SJCRH30 (cell line): ENCODE measurements around the gene UQCC2. TPM values are rescaled to one million over a fixed set of nuclear protein-coding genes. Genes with fewer than 3 reads are reported as not detected.

Experiments
- DNase-seq, 2 experiments: peaks; one replicate each; pipeline ENCODE4 v3.0.0-alpha.2; 2015 to 2020
- H3K27ac ChIP-seq: fragments of 250-450 bp; sonication (Bioruptor Pico); 2 replicates; pipeline ENCODE4 v1.5.1; 2020; ENCODE audit warnings: mild to moderate bottlenecking, moderate library complexity
- H3K27me3 ChIP-seq: fragments of 250-450 bp; sonication (Bioruptor Pico); 2 replicates; pipeline ENCODE4 v1.5.1; 2020; ENCODE audit warnings: mild to moderate bottlenecking, moderate library complexity
- H3K36me3 ChIP-seq: fragments of 250-450 bp; sonication (Bioruptor Pico); 2 replicates; pipeline ENCODE4 v1.5.1; 2020; ENCODE audit warnings: mild to moderate bottlenecking, moderate library complexity
- H3K4me1 ChIP-seq: fragments of 250-450 bp; sonication (Bioruptor Pico); 2 replicates; pipeline ENCODE4 v1.5.1; 2020; ENCODE audit warnings: mild to moderate bottlenecking, moderate library complexity
- H3K4me3 ChIP-seq: fragments of 250-450 bp; sonication (Bioruptor Pico); 2 replicates; pipeline ENCODE4 v1.5.1; 2020; ENCODE audit warnings: mild to moderate bottlenecking, moderate library complexity
- H3K9me3 ChIP-seq: fragments of 250-450 bp; sonication (Bioruptor Pico); replicated peaks from 2 replicates; pipeline ENCODE4 v1.5.1; 2020; ENCODE audit warnings: mild to moderate bottlenecking, moderate library complexity
- total RNA-seq: library from RNA; depleted of rRNA; stranded (reverse); fragments of >200 nt; shearing (Covaris generic); gene quantifications from 2 replicates; pipeline ENCODE4 v1.2.3, GENCODE V29; 2014

The UQCC2 gene
- total RNA-seq, 1 experiment from 2014 or later, result 30.7 TPM

DNA sequence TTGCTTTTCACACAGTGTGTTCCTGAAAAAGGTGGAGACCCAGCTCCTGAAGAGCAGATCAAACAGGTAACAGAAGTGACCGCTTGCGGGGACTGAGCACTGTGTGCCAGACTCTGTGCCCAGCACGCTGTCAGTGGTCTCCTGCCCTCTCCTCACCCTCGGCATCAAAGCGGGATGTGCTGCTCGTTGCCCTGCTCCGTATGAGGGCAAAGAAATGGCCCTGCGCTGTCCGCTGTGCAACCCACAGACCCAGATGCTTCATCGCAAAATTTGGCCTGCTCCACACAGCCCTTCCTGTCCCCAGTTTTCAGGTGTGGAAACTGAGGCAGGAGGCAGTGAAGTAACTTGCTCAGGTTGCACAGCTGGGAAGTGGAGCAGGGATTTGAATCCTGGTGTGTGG is 13.7 kb downstream of the UQCC2 start:
- Histone ChIP-seq H3K4me3 (no peak overlapping the region), H3K9me3 (no peaks in the 10 kb centered on the region), H3K36me3 (peaks cover 9% of the 10 kb centered on the region; the same call in 1 of the 2 replicates), H3K27ac (no peak overlapping the region), H3K4me1 (peaks cover 45% of the 10 kb centered on the region), H3K27me3 (no peaks in the 10 kb centered on the region)
- DNase-seq, result no peak

DNA sequence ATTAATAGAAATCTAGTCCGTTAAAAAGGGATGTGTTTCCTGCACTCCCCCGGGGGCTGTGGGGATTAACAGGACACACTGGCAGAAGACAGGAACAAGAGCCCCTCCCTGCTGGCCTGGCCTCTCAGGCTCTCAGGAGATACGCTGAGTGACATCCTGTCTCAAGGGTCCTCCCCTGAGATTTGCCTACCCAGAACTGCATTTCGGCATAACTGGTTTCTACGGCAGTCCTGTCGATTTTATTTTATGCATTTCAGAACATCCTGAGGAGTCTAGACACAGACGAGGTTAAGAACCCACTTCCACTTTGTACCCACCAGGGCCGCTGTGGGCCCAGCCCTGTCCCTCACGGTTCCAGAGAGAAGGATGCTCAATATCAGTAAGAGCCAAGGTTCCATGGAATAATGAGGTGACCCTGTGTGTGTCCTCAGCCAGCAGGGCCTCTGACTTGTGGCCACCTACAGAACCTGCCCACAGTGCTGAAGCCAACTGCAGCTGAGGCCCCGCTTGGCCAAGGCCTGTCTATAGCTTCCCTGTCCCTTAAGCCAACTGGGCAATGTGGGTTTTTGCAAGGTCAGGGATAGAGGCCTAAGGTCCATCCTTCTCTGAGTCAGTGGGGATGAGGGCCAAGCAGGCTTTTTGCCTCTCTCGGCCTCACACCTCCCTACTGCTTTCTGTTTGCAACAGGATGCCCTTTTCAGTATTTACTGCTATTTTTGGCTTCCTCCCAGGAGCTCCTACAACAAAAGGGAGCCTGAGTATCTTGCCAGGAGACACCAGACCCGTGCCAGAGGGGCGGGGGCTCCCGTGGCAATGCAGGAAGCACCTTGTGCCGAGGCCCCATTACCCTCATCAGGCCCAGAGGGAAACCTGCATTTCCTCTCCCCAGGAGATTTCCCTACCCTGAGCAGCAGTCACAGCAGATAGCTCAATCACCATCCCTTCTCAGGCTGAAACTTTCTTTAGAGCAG is 14.7 kb downstream of the UQCC2 start:
- peak; percentile 30 to 60 for DNase-seq
- Histone ChIP-seq H3K4me3 (no peak overlapping the region), H3K27ac (no peak overlapping the region), H3K36me3 (peaks cover 9% of the 10 kb centered on the region; the same call in 1 of the 2 replicates), H3K9me3 (no peaks in the 10 kb centered on the region), H3K4me1 (peaks cover 56% of the 10 kb centered on the region), H3K27me3 (no peaks in the 10 kb centered on the region)

DNA sequence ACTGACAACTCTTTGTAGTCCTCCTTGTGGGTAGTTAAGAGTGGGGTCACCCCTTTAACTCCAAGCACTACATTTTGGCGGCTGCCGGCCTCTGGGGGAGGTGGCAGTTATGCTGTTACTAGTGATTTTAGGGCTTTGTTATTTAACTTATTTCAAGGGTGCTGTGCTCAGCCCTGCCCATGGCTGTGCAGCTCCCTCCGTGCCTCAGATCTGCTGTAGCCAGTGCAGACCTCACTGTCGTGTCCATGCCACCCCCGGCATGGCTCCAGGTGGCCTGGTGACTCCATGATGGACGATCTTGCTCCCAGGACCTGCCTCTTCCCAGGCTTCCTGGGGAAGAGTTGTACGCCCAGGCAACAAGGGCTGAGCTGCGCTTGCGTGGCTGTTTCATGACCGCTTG is 15.4 kb downstream of the UQCC2 start:
- no peak overlapping the region for H3K27ac ChIP-seq
- peaks cover 60% of the 10 kb centered on the region for H3K4me1 ChIP-seq
- peaks cover 8% of the 10 kb centered on the region; the same call in 1 of the 2 replicates for H3K36me3 ChIP-seq
- no peak for DNase-seq
- no peaks in the 10 kb centered on the region for H3K27me3 ChIP-seq
- H3K4me3 ChIP-seq, result no peak overlapping the region
- H3K9me3 ChIP-seq, result no peaks in the 10 kb centered on the region

DNA sequence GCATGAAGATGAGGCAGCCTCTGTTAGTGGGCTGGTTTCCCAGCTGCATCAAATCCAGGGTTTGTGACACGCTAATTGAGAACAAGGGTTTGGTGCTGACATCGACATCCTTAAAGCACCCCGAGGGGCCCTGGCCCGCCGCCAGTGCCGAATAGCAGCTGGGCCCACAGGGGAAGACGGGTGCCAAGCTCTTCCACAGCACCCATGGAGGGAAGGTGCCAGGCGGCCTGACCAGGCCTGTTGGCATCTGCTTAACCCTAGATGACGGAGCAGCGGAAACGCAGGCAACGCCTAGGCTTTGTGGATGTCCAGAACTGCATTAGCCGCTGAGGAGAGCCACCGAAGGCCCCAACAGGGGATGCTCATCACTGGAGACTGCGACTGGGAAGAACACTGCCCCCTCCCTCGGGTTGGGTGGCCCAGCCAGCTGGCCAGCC is 16.0 kb downstream of the UQCC2 start:
- H3K4me1 ChIP-seq, result peaks cover 60% of the 10 kb centered on the region
- H3K36me3 ChIP-seq, result peaks cover 5% of the 10 kb centered on the region; the same call in 1 of the 2 replicates
- peak overlapping the region; percentile 87 for H3K27ac ChIP-seq
- DNase-seq, result peak; percentile 31 to 54
- no peaks in the 10 kb centered on the region for H3K27me3 ChIP-seq
- H3K4me3 ChIP-seq, result no peak overlapping the region
- no peaks in the 10 kb centered on the region for H3K9me3 ChIP-seq

DNA sequence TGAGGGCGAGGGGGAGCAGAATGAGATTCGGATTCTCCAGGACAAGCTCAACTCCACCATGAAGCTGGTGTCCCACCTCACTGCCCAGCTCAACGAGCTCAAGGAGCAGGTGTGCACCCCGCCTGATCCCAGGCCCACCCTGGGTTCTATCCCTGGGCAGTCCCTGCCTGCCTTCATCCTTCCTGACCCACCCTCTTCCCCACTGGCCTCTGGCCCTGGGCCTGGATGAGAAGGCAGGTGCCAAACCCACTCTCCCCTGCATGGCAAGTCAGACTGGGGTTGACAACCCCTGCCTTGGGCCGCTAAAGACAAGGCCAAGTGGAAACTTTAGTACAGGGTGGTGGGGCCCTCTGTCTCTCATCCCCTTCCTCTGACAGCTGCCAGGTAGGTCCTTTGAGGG is 16.5 kb downstream of the UQCC2 start:
- peaks cover 60% of the 10 kb centered on the region for H3K4me1 ChIP-seq
- H3K36me3 ChIP-seq, result peaks cover 5% of the 10 kb centered on the region; the same call in 1 of the 2 replicates

DNA sequence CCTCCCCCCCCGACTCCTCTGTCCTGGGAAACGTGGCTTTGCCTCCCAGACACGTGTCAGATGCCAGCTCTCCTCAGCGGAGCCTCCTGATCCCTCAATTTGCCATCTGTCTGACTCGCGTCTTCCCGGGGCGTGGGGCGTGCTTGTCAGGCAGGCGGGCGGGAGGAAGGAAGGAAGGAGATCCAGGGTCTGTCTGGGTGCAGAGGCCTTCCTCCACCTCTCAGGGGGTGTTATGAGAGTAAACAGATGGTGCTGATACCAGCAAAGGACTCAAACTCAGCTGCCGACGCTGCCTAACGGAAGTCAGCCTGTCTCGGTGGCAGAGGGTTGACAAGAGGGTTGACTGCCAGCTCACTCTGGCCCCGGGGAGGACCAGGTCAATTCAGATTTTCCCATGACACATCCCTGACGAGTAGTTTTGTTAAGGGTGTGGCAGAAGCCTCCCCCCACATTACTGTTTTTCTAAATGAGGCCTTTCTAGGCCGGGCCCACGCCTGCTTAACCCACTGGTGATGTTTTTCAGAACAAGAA is 17.0 kb downstream of the UQCC2 start:
- peak; percentile 80 to 84 for DNase-seq
- H3K27ac ChIP-seq, result peak overlapping the region; percentile 87
- no peak overlapping the region for H3K4me3 ChIP-seq
- no peaks in the 10 kb centered on the region for H3K27me3 ChIP-seq
- H3K9me3 ChIP-seq, result no peaks in the 10 kb centered on the region
- peaks cover 5% of the 10 kb centered on the region; the same call in 1 of the 2 replicates for H3K36me3 ChIP-seq
- peaks cover 60% of the 10 kb centered on the region for H3K4me1 ChIP-seq

More for the DNA sequence above, 16.5 kb downstream of the UQCC2 start:
- Histone ChIP-seq H3K9me3 (no peaks in the 10 kb centered on the region), H3K27me3 (no peaks in the 10 kb centered on the region), H3K4me3 (no peak overlapping the region), H3K27ac (peak overlapping the region; percentile 87)
- no peak for DNase-seq

DNA sequence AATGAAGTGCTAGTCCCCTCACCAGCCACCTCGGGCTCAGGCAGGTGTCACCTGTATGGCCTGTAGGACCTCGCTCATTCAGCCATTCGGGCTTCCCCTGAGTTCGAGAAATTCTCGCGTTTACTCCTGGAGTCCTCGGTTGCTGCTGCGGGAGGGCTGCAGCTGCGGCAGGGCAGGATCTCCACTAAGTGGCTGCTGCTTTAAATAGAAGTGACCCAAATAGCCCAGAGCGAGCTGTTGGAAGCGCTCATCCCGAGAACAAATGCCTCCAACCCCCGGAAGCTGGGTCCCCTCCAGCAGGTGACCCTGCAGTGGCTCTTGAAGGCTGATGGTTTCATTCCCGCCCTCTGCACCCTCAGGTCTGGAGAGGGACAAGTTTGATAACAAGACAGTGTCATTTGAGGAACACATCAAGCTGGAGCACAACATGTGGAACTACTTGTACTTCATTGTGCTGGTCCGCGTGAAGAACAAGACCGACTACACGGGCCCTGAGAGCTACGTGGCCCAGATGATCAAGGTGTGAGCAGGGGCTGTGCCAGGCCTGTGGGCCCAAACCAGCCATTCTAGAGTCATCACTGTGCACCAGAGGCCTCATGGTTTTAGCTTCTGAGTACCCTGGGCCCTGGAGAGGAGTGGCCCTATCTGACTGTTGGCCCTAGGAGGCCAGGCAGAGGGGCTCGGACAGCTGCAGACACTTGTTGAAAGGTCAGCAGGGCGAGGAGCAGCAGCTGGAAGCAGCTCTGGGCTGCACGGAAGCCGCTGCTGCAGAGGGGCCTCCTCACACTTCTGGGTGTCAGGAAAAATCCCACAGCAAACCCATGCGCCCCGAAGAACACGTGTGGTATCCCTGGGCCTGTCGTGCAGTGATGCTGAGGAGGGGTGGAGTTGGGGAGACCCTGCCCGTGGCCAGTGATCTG is 18.1 kb downstream of the UQCC2 start:
- DNase-seq, result peak; percentile 85 to 87
- peaks cover 60% of the 10 kb centered on the region for H3K4me1 ChIP-seq
- peaks cover 5% of the 10 kb centered on the region; the same call in 1 of the 2 replicates for H3K36me3 ChIP-seq
- no peak overlapping the region for H3K4me3 ChIP-seq
- H3K9me3 ChIP-seq, result no peaks in the 10 kb centered on the region
- peak overlapping the region; percentile 87 for H3K27ac ChIP-seq
- H3K27me3 ChIP-seq, result no peaks in the 10 kb centered on the region

DNA sequence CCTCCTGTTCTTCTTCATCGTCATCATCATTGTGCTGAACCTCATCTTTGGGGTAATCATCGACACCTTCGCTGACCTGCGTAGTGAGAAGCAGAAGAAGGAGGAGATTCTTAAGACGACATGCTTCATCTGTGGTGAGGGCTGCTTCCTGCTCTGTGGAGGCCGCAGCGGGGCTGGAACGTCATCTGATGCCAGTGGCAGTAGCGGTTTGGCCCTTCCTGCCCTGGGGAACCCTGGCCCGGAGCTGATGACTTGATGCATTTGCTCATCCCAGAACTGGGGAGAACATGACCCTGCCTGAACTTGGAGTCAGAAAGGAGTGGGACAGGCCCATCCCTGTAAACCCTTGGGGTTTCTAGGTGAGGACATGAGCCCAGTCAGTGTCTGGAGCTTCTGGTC is 18.7 kb downstream of the UQCC2 start:
- H3K9me3 ChIP-seq, result no peaks in the 10 kb centered on the region
- no peak overlapping the region for H3K4me3 ChIP-seq
- H3K4me1 ChIP-seq, result peaks cover 60% of the 10 kb centered on the region
- H3K27ac ChIP-seq, result no peak overlapping the region
- DNase-seq, result no peak
- no peaks in the 10 kb centered on the region for H3K27me3 ChIP-seq
- peaks cover 5% of the 10 kb centered on the region; the same call in 1 of the 2 replicates for H3K36me3 ChIP-seq

DNA sequence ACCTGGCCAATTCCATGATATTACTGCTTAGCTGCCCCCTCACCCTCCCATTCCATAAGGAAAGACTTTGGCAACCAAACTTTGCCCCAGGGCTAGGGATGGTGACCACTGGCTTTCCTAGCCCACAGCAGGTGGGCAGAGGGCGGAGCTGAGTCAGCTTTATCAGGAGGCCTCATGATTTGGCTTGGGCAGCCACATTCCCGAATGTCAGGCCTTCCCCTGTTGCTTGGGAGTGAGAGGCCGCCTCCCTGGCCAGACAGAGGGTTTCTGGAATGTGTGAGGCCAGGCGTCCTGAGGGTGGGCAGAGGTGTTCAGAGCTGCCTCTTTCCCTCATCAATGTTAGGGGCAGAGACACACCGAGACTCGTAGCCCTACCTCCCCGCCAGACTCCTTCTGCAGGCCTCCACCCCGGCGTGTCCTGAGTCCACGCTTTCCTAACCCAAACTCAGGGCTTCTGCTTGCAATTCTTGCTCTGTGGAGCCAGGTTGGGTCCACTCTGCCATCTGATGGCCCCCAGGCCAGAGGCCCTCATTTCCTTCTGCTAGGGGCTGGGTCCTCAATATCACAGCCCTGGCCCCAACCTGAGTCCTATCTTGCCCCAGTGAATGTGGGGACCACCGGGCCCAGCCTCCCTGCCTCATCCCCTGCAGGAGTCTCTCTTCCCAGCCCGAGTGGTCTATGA is 19.3 kb downstream of the UQCC2 start:
- Histone ChIP-seq H3K27ac (no peak overlapping the region), H3K27me3 (no peaks in the 10 kb centered on the region), H3K4me3 (no peak overlapping the region), H3K36me3 (peaks cover 5% of the 10 kb centered on the region; the same call in 1 of the 2 replicates), H3K9me3 (no peaks in the 10 kb centered on the region), H3K4me1 (peaks cover 56% of the 10 kb centered on the region)
- peak; percentile 48 to 57 for DNase-seq

DNA sequence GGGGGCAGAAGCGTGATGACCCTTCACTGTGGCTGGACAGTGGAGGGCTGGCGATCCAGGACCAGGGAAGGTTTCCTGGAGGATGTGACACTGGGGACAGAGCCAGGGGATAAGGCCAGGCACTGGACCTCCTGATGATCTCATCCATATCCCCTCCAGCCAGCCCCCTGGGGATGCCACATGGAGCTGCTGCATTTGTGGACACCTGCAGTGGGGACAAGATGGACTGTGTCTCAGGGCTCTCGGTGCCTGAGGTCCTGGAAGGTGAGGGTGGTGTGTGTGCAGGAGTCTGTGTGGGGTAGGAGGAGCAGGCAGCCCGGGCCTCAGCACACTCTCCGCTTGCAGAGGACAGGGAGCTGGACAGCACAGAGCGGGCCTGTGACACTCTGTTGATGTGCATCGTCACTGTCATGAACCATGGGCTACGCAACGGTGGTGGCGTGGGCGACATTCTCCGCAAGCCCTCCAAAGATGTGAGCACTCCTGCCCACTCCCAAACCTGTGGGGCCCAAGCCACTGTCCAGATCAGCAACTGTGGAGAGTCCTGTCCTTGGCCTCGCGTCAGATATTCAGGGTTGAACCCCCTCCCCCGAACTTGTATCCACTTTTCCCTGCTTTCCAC is 19.9 kb downstream of the UQCC2 start:
- H3K27ac ChIP-seq, result no peak overlapping the region
- peaks cover 2% of the 10 kb centered on the region; the same call in 1 of the 2 replicates for H3K36me3 ChIP-seq
- H3K9me3 ChIP-seq, result no peaks in the 10 kb centered on the region
- no peaks in the 10 kb centered on the region for H3K27me3 ChIP-seq
- peaks cover 50% of the 10 kb centered on the region for H3K4me1 ChIP-seq
- no peak for DNase-seq
- no peak overlapping the region for H3K4me3 ChIP-seq

DNA sequence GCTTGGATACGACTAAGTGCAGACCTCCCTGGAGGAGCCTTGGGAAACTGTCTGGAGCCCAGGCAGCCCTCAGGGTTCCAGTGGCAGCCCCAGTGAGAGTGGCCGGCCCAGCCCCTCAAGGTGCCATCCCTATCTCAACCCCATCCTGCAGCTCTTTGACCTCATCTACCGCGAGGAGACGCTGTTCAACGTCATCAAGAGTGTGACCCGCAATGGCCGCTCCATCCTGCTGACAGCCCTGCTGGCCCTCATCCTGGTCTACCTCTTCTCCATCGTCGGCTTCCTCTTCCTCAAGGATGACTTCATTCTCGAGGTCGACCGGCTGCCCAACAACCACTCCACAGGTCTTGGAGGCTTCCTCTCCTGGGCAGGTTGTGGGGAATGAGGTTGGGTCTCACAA is 20.7 kb downstream of the UQCC2 start:
- Histone ChIP-seq H3K27ac (no peak overlapping the region), H3K27me3 (no peaks in the 10 kb centered on the region), H3K9me3 (no peaks in the 10 kb centered on the region), H3K36me3 (no peaks in the 10 kb centered on the region), H3K4me1 (peaks cover 44% of the 10 kb centered on the region), H3K4me3 (no peak overlapping the region)
- no peak for DNase-seq

DNA sequence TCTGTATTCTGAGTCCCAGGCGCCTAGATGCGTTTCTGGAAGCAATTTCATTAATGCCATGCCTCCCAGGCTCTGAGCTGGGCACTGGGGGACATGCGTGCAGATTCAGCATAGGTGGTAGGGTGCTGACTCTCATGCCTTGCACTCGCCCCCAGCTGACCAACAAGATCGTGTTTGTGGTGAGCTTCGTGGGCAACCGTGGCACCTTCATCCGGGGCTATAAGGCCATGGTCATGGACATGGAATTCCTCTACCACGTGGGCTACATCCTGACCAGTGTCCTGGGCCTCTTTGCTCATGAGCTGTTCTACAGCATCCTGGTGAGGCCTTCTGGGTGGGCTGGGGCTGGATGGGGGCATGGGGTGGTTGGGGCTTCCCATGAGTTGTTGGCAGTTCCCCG is 21.6 kb downstream of the UQCC2 start:
- H3K36me3 ChIP-seq, result no peaks in the 10 kb centered on the region
- peaks cover 35% of the 10 kb centered on the region for H3K4me1 ChIP-seq
- no peak overlapping the region for H3K27ac ChIP-seq
- no peak overlapping the region for H3K4me3 ChIP-seq
- no peak for DNase-seq
- no peaks in the 10 kb centered on the region for H3K27me3 ChIP-seq
- H3K9me3 ChIP-seq, result no peaks in the 10 kb centered on the region

DNA sequence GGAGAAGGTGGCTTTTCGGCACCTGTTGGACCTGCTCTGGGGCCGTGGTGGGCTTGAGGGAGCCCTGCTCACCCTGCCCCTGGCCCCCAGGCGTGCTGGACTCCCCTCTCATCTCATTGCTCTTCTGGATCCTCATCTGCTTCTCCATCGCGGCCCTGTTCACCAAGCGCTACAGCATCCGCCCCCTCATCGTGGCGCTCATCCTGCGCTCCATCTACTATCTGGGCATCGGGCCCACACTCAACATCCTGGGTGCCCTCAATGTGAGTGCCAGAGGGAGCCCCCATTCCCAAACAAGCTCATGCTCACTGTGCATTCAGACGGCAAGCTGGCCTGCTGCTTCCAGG is 22.4 kb downstream of the UQCC2 start:
- Histone ChIP-seq H3K27ac (no peak overlapping the region), H3K9me3 (no peaks in the 10 kb centered on the region)

More for the DNA sequence above, 22.4 kb downstream of the UQCC2 start:
- DNase-seq, result no peak
- Histone ChIP-seq H3K4me1 (peaks cover 27% of the 10 kb centered on the region), H3K27me3 (no peaks in the 10 kb centered on the region), H3K36me3 (no peaks in the 10 kb centered on the region), H3K4me3 (no peak overlapping the region)
